Stimulated activated CD8-positive, alpha-beta memory T cell treated with anti-CD3 and anti-CD28 coated beads, Interleukin-7, amount 100 ng/mL, for 4 hours (primary cell): Measurements from ENCODE around the gene SLC43A2.
A peak's percentile ranks its signal among the peaks of the same experiment; 100 is the strongest.

Experiments used
- DNase-seq, 2 donors: peaks; one replicate each; pipeline ENCODE4 v3.0.0-alpha.2; 2020; ENCODE audit warnings: low read depth in 2 of 2

The SLC43A2 gene

GRCh38 chr17:1643999-1644492 is 15.4 kb upstream of the SLC43A2 start:
- DNase-seq, result no peak

DNA sequence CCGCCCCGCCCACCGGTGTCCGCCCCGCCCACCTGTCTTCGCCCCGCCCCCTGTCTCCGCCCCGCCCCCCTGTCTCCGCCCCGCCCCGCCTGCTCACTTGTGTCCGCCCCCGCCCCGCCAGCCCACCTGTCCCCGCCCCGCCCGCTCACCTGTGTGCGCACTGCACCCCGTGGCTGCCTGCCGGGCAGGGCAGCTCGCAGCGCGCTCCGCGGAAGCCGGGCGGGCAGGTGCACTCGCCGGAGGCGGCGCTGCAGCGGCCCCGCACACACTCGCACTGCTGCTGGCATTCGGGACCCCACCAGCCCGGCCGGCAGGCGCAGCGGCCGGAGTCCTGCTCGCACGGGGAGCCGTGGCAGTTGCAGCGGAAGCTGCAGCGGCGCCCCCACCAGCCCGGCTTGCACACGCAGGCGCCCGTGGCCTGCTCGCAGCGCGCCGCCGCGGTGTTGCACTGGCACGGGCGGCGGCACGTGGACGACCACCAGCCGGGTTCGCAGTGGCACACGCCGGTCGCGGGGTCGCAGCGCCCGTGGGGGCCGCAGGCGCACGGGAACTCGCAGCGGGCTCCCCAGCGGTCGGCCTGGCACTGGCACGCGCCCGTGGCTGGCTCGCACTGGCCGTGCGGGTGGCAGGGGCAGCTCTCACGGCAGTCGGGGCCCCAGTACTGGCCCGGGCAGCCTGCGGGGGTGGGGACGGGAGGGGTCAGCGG is 14.8 kb upstream of the SLC43A2 start:
- peak in 1 of 2 donors; percentile 56 for DNase-seq

- DNase-seq, result no peak
Observed at GRCh38 chr17:1641065-1641403, 12.4 kb upstream of the SLC43A2 start.

GRCh38 chr17:1640329-1641064 is 11.9 kb upstream of the SLC43A2 start:
- DNase-seq, result no peak

DNA sequence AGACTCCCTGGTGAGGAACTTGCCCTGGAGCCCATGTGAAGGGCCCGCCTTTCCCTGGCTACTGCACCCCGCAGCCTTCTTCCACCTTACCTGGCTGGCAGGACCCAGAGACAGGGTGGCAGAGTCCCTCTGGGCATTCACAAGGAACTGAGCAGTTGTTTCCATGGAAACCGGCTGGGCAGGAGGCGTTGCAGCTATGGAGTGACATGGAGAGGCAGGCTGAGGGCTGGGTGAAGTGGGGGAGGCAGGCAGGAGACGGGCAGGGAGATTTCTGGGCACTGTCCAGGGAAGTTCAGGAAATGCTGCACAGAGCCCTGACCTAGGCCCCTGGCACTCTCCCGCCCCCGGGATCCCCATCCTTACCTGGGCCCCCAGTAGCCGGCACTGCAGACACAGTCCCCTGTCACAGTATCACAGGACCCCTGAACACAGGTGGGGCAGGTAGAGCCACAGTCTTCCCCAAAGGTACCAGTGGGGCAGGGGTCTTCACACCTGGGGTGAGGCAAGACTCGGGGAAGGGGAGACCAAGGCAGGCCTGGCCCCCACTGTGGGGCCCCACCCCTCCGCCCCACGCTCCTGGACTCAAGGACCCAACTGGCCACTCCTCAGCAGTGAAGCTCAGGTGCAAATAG is 11.0 kb upstream of the SLC43A2 start:
- no peak for DNase-seq

- no peak for DNase-seq
Observed at GRCh38 chr17:1638624-1639300, 10.1 kb upstream of the SLC43A2 start.

- no peak for DNase-seq
Observed at GRCh38 chr17:1638171-1638590, 9.5 kb upstream of the SLC43A2 start.

GRCh38 chr17:1636732-1637285 is 8.2 kb upstream of the SLC43A2 start:
- no peak for DNase-seq

DNA sequence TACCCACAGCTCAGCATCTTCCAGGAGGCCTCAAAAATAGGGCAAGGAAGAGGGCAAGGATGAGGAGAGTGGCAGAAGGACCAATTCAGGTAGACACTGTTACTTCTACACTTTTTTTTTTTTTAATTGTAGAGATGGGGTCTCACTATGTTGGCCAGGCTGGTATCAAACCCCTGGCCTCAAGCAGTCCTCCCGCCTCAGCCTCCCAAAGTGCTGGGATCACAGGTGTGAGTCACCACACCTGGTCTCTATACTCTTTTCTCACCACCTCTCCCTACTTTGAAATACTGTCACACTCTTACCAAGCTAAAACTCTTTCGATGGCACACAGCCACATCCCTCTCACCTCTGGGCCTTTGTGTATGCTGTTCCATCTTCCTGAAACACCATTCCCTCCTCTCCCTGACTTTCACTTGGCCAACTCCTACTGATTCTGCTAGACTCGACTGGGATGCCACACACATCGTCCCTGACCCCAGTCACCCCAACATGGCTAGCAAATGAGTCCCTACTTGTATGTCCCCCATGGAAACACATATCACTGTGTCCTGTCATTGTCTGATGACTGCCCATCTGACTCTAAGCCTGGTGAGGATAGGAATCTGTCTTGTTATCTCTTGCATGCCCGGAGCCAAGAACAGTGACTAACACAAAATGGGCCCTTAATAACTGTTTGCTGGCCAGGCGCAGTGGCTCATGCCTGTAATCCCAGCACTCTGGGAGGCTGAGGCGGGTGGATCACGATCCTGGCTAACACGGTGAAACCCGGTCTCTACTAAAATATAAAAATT is 7.2 kb upstream of the SLC43A2 start:
- no peak for DNase-seq

GRCh38 chr17:1634841-1635650 is 6.4 kb upstream of the SLC43A2 start:
- no peak for DNase-seq

DNA sequence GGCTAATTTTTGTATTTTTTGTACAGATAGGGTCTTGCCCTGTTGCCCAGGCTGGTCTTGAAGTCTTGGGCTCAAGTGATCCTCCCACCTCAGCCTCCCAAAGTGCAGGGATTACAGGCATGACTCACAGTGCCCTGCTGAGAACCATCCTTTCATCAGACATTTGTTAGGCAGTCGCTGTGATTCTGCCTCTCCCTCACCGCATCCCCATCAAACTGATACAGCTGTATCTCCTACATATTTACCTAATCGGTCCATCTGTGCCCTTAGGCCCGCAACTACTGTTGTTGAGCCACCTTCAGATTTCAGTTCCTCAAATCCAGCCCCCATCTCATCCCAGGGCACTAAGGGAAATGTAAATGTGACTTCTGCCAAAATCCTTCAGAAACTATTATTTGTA is 2.0 kb upstream of the SLC43A2 start:
- no peak for DNase-seq

- peak; percentile 52 to 64 for DNase-seq
Observed at GRCh38 chr17:1629504-1630310, 1.1 kb upstream of the SLC43A2 start.

GRCh38 chr17:1628856-1629503 is 346 bp upstream of the SLC43A2 start:
- peak; percentile 78 to 86 for DNase-seq

DNA sequence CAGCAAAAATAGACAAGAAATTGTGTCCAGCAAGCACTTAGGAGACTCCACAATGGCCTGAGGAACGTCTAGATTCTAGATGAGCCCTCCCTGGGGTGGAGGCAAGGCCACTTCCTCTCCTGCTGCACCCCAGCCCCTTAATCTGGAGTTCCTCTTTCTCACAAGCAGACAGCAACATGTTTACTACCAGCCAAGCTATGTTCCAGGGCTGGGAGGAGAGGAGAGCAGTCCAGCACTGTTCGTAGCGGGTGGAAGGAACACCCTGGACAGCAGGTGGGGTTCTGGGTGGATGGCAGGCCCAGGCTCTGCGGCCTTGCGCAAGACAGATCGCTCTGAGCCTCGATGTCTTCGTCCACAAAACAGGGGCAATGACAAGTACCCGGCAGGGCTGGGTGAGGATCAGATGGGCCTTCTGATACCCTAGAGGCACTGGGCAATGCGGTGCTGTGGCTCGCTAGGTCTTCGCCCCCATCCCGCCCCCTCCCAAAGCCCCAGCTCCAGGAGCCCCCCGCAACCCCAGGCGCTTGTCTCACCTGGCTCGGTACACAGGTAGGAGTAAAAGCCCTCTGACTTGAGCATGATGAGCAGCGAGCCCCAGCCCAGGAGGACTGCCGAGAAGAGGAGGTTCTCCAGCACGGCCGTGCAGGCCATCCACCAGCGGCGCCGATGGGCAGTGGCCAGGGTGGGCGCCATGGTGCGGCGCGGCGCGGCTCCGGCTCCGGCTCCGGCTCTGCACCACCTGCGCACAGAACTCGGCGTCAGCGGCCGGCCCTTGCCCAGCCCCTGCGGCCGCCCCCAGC is 1.3 kb downstream of the SLC43A2 start:
- no peak for DNase-seq

DNA sequence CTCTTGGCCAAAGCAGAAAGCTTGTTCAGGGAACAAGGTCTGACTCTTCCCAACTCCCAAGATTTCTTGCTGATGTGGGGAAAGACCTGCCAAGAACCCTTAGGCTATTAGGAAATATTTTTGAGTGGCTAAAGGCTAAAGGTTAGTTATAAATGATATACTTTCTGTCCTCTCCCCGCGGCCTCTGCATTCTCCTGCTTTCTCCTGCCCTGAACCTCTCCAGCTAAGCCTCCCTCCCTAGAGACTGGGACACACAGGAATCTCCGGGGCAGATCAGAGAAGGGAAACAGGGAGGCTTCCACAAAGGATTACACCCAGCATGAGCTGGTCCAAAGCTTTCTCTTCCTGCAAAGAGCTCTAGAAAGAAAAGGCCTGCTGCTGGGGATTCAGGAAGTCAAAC is 2.3 kb downstream of the SLC43A2 start:
- no peak for DNase-seq

DNA sequence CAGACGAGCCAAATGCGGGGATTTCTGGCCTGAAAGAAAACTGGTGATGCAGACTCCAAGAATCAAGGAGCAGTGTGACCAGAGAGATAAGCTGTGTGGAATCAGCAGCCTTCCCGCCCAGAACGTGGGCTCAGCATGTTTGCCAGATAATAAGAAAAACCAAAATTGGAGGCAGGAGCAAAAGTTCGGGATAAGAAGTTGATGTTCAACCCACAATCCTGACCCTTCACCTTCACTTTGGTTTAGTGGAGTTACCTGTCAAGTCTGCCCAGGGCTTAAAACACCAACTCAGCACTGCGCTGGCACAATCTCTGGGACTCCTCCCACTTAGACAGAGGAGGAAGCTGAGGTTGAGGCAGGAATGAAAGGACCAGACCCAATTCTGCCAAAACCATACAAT is 3.1 kb downstream of the SLC43A2 start:
- no peak for DNase-seq

- DNase-seq, result no peak
Observed at GRCh38 chr17:1625053-1625452, 3.6 kb downstream of the SLC43A2 start.

DNA sequence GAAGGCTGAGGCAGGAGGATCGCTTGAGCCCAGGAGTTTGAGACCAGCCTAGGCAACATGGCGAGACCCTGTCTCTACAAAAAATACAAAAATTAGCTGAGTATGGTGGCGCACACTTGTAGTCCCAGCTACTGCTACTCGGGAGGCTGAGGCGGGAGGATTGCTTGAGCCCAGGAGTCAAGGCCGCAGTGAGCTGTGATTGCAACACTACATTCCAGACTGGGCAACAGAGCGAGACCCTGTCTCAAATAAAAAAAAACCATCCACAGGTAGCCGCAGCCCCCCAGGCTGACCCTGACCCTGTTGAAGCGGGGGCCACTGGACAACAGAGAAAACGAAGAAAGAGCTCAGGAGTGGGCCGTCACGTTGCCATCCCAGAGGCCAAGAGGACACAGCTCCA is 4.0 kb downstream of the SLC43A2 start:
- no peak for DNase-seq
